ENCODE results near the gene THUMPD3.

THUMPD3 gene

GRCh38 chr3:9406856-9407626, 44.2 kb downstream of the THUMPD3 start:
- no peak overlapping the region for H3K4me3 ChIP-seq (ENCODE audit: low read length)
- no peak for TF ChIP-seq CTCF (conservative IDR thresholded peaks at IDR 0.05; ENCODE audit: low read depth, low read length)
- no peak for DNase-seq (ENCODE audit: low read depth)

GRCh38 chr3:9408061-9408460, 45.2 kb downstream of the THUMPD3 start:
- no peak for DNase-seq (ENCODE audit: low read depth)
- no peak overlapping the region for H3K4me3 ChIP-seq (ENCODE audit: low read length)
- TF ChIP-seq CTCF (conservative IDR thresholded peaks at IDR 0.05; ENCODE audit: low read depth, low read length), result no peak

GRCh38 chr3:9408546-9408945, 45.7 kb downstream of the THUMPD3 start:
- no peak overlapping the region for H3K4me3 ChIP-seq (ENCODE audit: low read length)
- no peak for DNase-seq (ENCODE audit: low read depth)
- no peak for TF ChIP-seq CTCF (conservative IDR thresholded peaks at IDR 0.05; ENCODE audit: low read depth, low read length)

- TF ChIP-seq CTCF (conservative IDR thresholded peaks at IDR 0.05; ENCODE audit: low read depth, low read length), result no peak
- DNase-seq (ENCODE audit: low read depth), result no peak
- no peak overlapping the region for H3K4me3 ChIP-seq (ENCODE audit: low read length)
Observed at GRCh38 chr3:9409981-9410854, 47.4 kb downstream of the THUMPD3 start.

- DNase-seq (ENCODE audit: low read depth), result no peak
- TF ChIP-seq CTCF (conservative IDR thresholded peaks at IDR 0.05; ENCODE audit: low read depth, low read length), result no peak
- no peak overlapping the region for H3K4me3 ChIP-seq (ENCODE audit: low read length)
Observed at GRCh38 chr3:9411302-9411701, 48.4 kb downstream of the THUMPD3 start.

GRCh38 chr3:9412293-9412692, 49.4 kb downstream of the THUMPD3 start:
- TF ChIP-seq CTCF (conservative IDR thresholded peaks at IDR 0.05; ENCODE audit: low read depth, low read length), result no peak
- no peak overlapping the region for H3K4me3 ChIP-seq (ENCODE audit: low read length)
- no peak for DNase-seq (ENCODE audit: low read depth)
